GM18505 (cell line): ENCODE results near the gene CDKL1.
"Not testable (repeated sequence)": the region's sequence is repeated elsewhere in the genome, so short reads cannot be mapped to it uniquely, and the experiment has no call there.

Experiments used
- ATAC-seq: cut with Tn5 transposase; IDR thresholded peaks from one replicate; pipeline ENCODE4 v1.9.1; 2021; ENCODE audit not compliant: unreplicated experiment
- POLR2A ChIP-seq: IDR thresholded peaks from 4 replicates; pipeline ENCODE4 v1.6.1; 2011; ENCODE audit warnings: borderline replicate concordance; ENCODE audit not compliant: insufficient read depth, insufficient read length; ENCODE audit errors: extremely low read depth

Gene CDKL1

DNA sequence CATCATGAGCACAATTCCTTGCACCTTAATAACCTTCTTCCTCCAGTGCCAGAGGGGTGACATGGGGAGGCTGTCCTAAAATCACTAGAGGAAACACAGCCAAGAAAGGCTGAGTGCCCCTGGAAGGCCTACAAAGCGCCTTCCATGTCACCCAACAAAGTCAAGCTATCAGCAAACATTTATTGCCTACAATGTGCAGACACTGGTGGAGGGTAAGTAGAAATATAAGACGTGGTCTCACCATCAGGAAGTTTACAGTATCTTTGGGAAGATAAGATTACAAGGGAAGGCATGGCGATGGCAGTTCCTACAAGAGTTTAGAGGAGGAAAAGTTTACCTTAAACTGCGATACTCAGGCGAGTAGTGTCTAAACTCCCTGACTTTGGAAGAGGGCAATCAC, 56.6 kb downstream of the CDKL1 start:
- TF ChIP-seq POLR2A: no peak
- ATAC-seq: no peak

- ATAC-seq: no peak
- no peak for TF ChIP-seq POLR2A
Observed at GRCh38 chr14:50339178-50339804, 57.4 kb downstream of the CDKL1 start.

DNA sequence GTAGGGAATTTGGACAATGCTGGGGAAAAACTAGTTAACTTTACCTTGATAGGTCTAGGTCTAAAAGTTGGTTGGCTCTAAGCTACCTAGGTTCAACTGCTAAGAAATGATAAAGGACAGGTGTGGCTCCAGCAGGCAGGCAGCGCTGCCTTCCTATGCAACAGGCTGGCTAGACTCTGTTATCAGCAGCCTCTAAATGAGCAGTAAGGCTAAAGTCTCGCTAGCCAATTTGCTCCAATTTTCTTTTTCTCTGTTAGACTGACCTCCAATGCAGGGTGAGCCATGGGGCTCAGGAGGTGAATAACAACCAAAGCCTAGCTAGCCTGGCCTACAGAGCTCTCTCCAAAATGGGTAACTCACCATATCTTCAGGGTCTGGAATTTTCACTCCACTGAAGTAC, 58.1 kb downstream of the CDKL1 start:
- no peak for ATAC-seq
- TF ChIP-seq POLR2A: no peak

- no peak for TF ChIP-seq POLR2A
Observed at GRCh38 chr14:50335989-50336824, 60.5 kb downstream of the CDKL1 start.

GRCh38 chr14:50335389-50335788, 61.3 kb downstream of the CDKL1 start:
- ATAC-seq: no peak
- no peak for TF ChIP-seq POLR2A

More at GRCh38 chr14:50335989-50336824, 60.5 kb downstream of the CDKL1 start:
- no peak for ATAC-seq

GRCh38 chr14:50334211-50334610, 62.5 kb downstream of the CDKL1 start:
- no peak for TF ChIP-seq POLR2A
- ATAC-seq: no peak

DNA sequence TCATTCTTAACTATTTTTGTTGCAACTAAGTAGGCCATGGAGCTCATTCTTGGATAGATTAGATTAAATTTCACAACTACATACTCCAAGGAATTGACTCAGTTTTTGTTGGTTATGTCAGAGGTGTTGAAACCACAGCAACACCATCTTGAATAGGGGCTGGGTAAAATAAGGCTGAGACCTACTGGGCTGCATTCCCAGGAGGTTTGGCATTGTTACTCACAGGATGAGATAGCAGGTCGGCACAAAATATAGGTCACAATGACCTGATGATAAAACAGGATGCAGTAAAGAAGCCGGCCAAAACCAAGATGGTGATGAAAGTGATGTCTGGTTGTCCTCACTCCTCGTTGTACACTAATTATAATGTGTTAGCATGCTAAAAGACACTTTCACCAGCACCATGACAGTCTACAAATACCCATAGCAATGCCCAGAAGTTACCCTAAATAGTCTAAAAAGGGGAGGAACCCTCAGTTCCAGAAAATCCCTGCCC, 63.6 kb downstream of the CDKL1 start:
- no peak for ATAC-seq

DNA sequence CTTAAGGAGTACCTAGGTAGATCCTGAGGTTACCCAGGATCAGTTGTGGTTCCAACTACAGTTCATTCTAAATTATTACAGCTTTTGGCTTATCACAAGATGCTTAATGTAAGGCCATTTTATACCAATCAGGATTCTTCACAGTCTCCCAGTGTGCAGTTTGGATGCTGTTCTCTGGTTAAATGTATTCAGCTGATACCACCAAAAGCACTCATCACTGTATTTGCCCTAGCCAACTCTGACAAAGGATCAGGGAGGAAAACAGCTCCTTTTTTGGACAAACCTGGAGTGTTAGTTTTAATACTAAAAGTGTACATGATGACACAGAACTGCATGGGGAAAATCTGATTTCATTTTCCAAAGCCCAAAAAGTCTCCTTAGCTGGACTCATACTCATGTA, 65.1 kb downstream of the CDKL1 start:
- no peak for ATAC-seq

More for the DNA sequence above, 63.6 kb downstream of the CDKL1 start:
- no peak for TF ChIP-seq POLR2A

DNA sequence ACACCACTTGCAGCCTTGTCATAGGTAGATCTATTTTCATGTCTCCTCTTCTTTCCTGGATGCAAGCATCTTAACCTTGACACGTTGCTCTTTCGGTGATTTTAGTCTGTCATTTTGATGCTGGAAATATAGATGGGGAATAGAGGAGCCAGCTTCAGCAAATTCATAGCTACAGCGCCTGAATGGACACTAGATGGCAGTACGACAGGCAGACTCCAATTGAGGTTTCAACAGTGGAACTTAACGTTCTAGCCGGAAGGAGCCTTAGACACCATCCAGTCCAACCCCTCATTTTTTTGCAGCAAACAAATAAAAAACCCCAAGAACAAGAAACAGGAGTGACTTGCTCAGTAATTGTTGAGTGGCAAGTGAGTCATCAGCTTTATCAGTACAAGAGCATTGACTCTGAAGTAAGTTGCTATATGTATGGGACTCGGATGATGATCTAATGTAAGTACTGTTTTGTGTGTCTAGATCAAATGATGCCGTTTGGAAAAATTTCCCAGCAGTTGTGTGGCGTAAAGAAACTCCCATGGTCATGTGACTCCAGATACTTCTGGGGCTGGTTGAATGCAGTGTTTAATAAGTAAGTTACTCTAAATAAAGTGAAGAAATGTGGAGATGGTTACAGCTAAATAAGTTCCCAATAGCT, 75.5 kb downstream of the CDKL1 start:
- peak; percentile 79 for ATAC-seq
- no peak for TF ChIP-seq POLR2A

More for the DNA sequence above, 65.1 kb downstream of the CDKL1 start:
- TF ChIP-seq POLR2A: no peak

DNA sequence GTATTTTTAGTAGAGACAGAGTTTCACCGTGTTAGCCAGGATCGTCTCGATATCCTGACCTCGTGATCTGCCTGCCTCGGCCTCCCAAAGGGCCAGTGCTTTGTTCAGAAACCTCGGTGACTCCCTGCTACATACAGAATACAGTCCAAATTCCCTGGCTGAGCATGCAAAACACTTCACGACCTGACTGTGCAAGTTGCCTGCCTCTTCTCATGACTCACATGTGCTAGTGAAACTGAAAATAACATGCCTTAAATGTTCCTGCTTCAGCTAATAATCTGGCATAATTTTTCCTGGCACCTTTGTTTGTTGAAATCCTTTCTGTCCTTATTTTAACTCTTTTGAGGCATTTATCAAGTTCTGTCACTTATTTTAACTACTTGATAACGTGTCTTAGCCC, 76.4 kb downstream of the CDKL1 start:
- peak; percentile 39 for ATAC-seq
- no peak for TF ChIP-seq POLR2A

DNA sequence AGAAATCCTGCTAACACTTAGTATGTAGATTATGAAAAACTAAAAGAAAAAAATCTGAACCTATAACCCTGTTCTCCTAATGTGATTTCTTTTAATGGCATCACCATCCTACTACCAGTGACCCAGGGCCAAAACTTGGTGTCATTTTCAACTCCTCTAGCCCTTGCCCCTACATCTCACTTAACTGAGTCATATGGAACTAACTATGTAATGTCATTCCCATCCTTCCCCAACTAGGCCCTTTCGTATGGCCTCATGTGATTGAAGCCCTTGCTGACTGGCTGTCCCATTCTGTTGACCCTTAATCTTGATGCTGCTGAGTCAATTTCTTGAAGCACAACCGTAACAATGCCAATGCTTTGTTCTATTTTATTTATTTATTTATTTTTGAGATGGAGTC, 77.0 kb downstream of the CDKL1 start:
- ATAC-seq: no peak
- no peak for TF ChIP-seq POLR2A

DNA sequence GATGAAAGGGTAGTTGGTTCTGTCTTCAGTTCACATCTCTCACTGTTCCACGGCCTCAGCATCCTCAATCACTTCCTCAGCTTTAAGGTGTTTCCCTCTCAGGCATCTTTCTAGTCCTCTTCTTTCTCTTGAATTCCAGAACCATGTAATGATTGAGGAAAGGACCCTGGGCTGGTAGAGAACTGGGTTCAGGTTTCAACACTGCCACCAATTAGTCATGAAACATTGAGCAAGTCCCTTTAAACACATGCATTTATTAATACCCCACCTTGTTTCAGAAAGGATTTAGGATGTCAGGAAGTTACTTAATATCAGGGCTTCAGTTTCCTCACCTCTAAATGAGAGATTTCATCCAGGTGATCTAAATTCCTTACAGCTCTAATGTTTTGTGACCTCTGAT, 77.4 kb downstream of the CDKL1 start:
- TF ChIP-seq POLR2A: no peak
- ATAC-seq: no peak

GRCh38 chr14:50318031-50318626, 78.6 kb downstream of the CDKL1 start:
- TF ChIP-seq POLR2A: no peak
- ATAC-seq: no peak

DNA sequence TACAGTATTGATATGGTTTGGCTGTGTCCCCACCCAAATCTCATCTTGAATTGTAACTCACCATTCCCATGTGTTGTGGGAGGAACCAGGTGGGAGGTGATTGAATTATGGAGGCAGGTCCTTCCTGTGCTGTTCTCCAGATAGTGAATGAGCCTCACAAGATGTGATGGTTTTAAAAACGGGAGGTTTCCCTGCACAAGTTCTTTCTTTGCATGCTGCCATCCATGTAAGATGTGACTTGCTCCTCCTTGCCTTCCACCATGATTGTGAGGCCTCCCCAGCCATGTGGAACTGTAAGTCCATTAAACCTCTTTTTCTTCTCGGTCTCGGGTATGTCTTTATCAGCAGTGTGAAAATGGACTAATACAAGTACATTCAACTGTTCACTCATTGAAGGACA, 82.6 kb downstream of the CDKL1 start:
- not testable (repeated sequence) for ATAC-seq
